PC-3 (cell line): ENCODE results near the gene CERK. TPM values are rescaled to one million over a fixed set of nuclear protein-coding genes. Genes with fewer than 3 reads are reported as not detected.

Source experiments
- ATAC-seq: fragments of 200-7000 bp; cut with Tn5 transposase; 2 replicates; pipeline ENCODE4 v1.9.1; 2020; ENCODE audit warnings: mild to moderate bottlenecking, moderate library complexity
- BruUV-seq: library from RNA; stranded (reverse); fragments of 400-500 nt; replicated peaks from 2 replicates; lab custom pipeline; 2021; lab: Mats Ljungman, UMichigan
- CTCF ChIA-PET: fragments of 300-600 bp; sonication (Branson Sonifier 250); formaldehyde crosslinking; loops from one replicate; lab custom pipeline; 2022; ENCODE audit warnings: antibody characterized with exemption; lab: Charles Lee
- POLR2A ChIA-PET: fragments of 300-600 bp; sonication (Branson Sonifier 250); formaldehyde crosslinking; loops from one replicate; lab custom pipeline; 2022; ENCODE audit warnings: antibody characterized with exemption; ENCODE audit not compliant: unreplicated experiment; lab: Charles Lee
- DNase-seq: peaks from one replicate; pipeline ENCODE4 v3.0.0-alpha.2; 2015
- H2AFZ ChIP-seq: fragments of 300-600 bp; sonication (generic); 2 replicates; pipeline ENCODE4 v1.6.0; 2016; ENCODE audit warnings: antibody characterized with exemption, low read length
- H3F3A ChIP-seq: fragments of 300-600 bp; sonication (generic); one replicate; pipeline ENCODE4 v1.6.0; 2017; ENCODE audit warnings: antibody characterized with exemption, low read length, control low read depth, mild to moderate bottlenecking; ENCODE audit not compliant: unreplicated experiment
- H3K27ac ChIP-seq: fragments of 300-600 bp; sonication (generic); 2 replicates; pipeline ENCODE4 v1.5.1; 2016; ENCODE audit warnings: mild to moderate bottlenecking, low read length
- H3K27me3 ChIP-seq: fragments of 300-600 bp; sonication (generic); 2 replicates; pipeline ENCODE4 v1.6.1; 2016; ENCODE audit warnings: low read length, mixed read lengths
- H3K36me3 ChIP-seq: fragments of 300-600 bp; sonication (generic); 2 replicates; pipeline ENCODE4 v1.6.1; 2016; ENCODE audit warnings: low read depth, mixed run types, low read length, mixed read lengths
- H3K4me1 ChIP-seq: fragments of 300-600 bp; sonication (generic); 2 replicates; pipeline ENCODE4 v1.5.1; 2016; ENCODE audit warnings: low read length; ENCODE audit not compliant: insufficient read depth
- H3K4me2 ChIP-seq: fragments of 300-600 bp; sonication (generic); 2 replicates; pipeline ENCODE4 v1.6.0; 2016; ENCODE audit warnings: low read length
- H3K4me3 ChIP-seq: fragments of 300-600 bp; sonication (generic); 2 replicates; pipeline ENCODE4 v1.5.1; 2016; ENCODE audit warnings: mild to moderate bottlenecking, low read length, mixed read lengths
- H3K79me2 ChIP-seq: fragments of 300-600 bp; sonication (generic); 2 replicates; pipeline ENCODE4 v1.6.1; 2017; ENCODE audit warnings: low read length, mixed read lengths
- H3K9ac ChIP-seq: fragments of 300-600 bp; sonication (generic); 2 replicates; pipeline ENCODE4 v1.6.0; 2016; ENCODE audit warnings: mild to moderate bottlenecking, low read length
- H3K9me2 ChIP-seq: fragments of 300-600 bp; sonication (generic); replicated peaks from 2 replicates; pipeline ENCODE4 v1.6.1; 2016; ENCODE audit warnings: mixed run types, low read length, mixed read lengths
- H3K9me3 ChIP-seq: fragments of 300-600 bp; sonication (generic); 2 replicates; pipeline ENCODE4 v1.6.1; 2016; ENCODE audit warnings: low read length, mixed read lengths
- H4K20me1 ChIP-seq: fragments of 300-600 bp; sonication (generic); 2 replicates; pipeline ENCODE4 v1.6.1; 2016; ENCODE audit warnings: low read length, mixed read lengths
- CTCF ChIP-seq: fragments of 300-600 bp; sonication (generic); conservative IDR thresholded peaks from 2 replicates; pipeline ENCODE4 v1.5.1; 2017; ENCODE audit warnings: antibody characterized with exemption, low read depth, mild to moderate bottlenecking, low read length
- EZH2 ChIP-seq: fragments of 300-600 bp; sonication (generic); IDR thresholded peaks from one replicate; pipeline ENCODE4 v1.6.1; 2017; ENCODE audit warnings: antibody characterized with exemption, mild to moderate bottlenecking, low read length; ENCODE audit not compliant: unreplicated experiment
- EZH2phosphoT487 ChIP-seq: fragments of 300-600 bp; sonication (generic); IDR thresholded peaks from 2 replicates; pipeline ENCODE4 v1.6.1; 2018; ENCODE audit warnings: mild to moderate bottlenecking, antibody characterized with exemption, low read length, borderline replicate concordance
- intact Hi-C: fragments of 100-400 bp; cut with micrococcal nuclease; formaldehyde crosslinking; loops from 2 replicates; pipeline ENCODE4 v1.9.0; 2023
- total RNA-seq: library from RNA; depleted of rRNA; stranded (reverse); fragments of >200 nt; gene quantifications from 2 replicates; pipeline ENCODE4 v1.2.3, GENCODE V29; 2014

CERK gene
- total RNA-seq, 1 experiment from 2014 or later, result 21.6 TPM

GRCh38 chr22:46690146-46690545, 47.9 kb downstream of the CERK start:
- no peak overlapping the region for H3K27ac ChIP-seq
- ChIA-PET POLR2A (no interaction called here), CTCF (no interaction called here)
- no peaks in the 10 kb centered on the region for H3K27me3 ChIP-seq
- DNase-seq, result no peak
- no peak for ATAC-seq
- no peaks in the 10 kb centered on the region for H4K20me1 ChIP-seq
- H3K9ac ChIP-seq, result no peak overlapping the region
- H3K36me3 ChIP-seq, result no peaks in the 10 kb centered on the region
- H3K4me1 ChIP-seq, result no peaks in the 10 kb centered on the region
- TF ChIP-seq CTCF (no peak), EZH2 (no peak), EZH2phosphoT487 (no peak)
- no TSS peak for BruUV-seq
- H3K79me2 ChIP-seq, result no peaks in the 10 kb centered on the region
- H3K4me2 ChIP-seq, result no peak overlapping the region
- H3K4me3 ChIP-seq, result no peak overlapping the region
- H2AFZ ChIP-seq, result no peak overlapping the region
- no peaks in the 10 kb centered on the region for H3K9me3 ChIP-seq
- intact Hi-C loops, result no loop called here
- H3F3A ChIP-seq, result no peaks in the 10 kb centered on the region
- H3K9me2 ChIP-seq, result no peaks in the 10 kb centered on the region

- ATAC-seq, result no peak
- no peaks in the 10 kb centered on the region for H3K36me3 ChIP-seq
Measured at GRCh38 chr22:46688949-46689348, 49.1 kb downstream of the CERK start.

More at GRCh38 chr22:46688949-46689348, 49.1 kb downstream of the CERK start:
- Histone ChIP-seq H3K79me2 (no peaks in the 10 kb centered on the region), H3K9me2 (no peaks in the 10 kb centered on the region), H3K4me1 (no peaks in the 10 kb centered on the region), H3K9me3 (no peaks in the 10 kb centered on the region), H3F3A (no peaks in the 10 kb centered on the region), H3K27me3 (no peaks in the 10 kb centered on the region), H2AFZ (no peak overlapping the region), H3K27ac (no peak overlapping the region), H3K4me2 (no peak overlapping the region), H3K4me3 (no peak overlapping the region), H4K20me1 (no peaks in the 10 kb centered on the region), H3K9ac (no peak overlapping the region)
- DNase-seq, result no peak
- no peak for TF ChIP-seq CTCF
- TF ChIP-seq EZH2phosphoT487, result no peak
- TF ChIP-seq EZH2, result no peak
- BruUV-seq, result no TSS peak
- CTCF ChIA-PET, result no interaction called here
- intact Hi-C loops, result no loop called here
- POLR2A ChIA-PET, result no interaction called here
